Measurements from ENCODE around the gene SNRNP27. TPM values are rescaled to one million over a fixed set of nuclear protein-coding genes. Genes with fewer than 3 reads are reported as not detected.
"Not testable (repeated sequence)": the region's sequence is repeated elsewhere in the genome, so short reads cannot be mapped to it uniquely, and the experiment has no call there.

SNRNP27 gene, protein sequence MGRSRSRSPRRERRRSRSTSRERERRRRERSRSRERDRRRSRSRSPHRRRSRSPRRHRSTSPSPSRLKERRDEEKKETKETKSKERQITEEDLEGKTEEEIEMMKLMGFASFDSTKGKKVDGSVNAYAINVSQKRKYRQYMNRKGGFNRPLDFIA
- 51.5 TPM for polyA plus RNA-seq (2013, experiment 1 of 2; ENCODE audit: insufficient read length)
- 50.7 TPM for polyA plus RNA-seq (2013, experiment 2 of 2; ENCODE audit: insufficient read length)

DNA sequence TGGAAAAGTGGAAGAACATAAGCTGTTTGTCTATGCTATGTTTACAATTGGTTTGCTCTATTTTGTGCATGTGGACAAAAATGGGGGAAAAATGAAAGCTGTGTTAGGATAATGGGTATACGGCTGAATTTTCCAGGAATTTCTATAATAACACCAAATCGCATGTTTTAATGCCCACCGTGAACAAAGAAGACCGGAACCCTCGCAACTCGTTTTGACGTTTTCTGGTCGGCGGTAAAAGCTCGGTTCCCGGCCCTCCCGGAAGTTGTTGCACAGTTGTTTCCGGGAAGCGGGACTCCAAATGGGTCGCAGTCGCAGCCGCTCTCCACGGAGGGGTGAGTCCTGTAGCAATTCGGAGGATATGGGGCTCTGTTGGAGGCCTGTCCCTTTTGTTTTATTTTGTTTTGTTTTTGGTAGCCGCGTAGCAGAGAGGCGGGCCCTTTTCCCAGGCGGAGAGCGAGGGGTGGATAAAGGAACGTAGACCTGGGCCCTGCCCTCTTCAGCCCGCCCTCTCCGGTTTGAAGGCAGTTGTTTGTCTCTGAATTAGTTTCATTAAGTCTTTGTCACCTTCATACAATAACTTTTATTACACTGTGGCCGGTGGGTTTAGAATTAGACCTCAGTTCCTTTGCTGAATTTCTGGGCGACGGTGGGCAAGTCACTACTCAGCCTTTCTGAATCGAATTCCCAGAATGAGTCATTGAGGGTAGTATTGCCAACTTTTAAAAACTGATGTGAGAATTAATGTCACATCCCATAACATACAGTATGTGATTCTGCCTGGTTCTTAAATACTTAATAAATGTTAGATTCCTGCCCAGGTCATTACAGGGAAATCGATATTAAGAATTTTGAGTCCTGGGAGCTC, at the start of gene SNRNP27:
SNRNP27 (plus strand) TSS at position 273 of the 868 bp plus-strand sequence; CDS start at position 302, 29 bp downstream.
- peak; percentile 86 for DNase-seq

DNA sequence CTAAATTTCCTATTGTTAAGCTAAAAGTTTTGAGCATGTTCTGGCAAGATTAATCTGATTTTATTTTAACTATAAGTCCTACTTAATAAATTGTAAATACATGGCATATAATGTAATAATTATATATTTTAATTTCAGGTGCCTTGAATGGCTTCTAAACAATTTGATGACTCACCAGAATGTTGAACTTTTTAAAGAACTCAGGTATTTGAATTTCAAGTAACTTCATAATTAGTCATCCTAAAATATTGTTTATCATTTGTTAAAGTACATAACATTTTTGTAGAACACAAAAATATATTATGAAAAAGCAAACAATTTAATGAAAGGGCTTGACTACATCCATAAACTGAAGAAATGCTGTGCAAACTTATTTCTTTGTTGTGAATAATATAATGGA, 49.8 kb upstream of the SNRNP27 start:
- no peak for DNase-seq

DNA sequence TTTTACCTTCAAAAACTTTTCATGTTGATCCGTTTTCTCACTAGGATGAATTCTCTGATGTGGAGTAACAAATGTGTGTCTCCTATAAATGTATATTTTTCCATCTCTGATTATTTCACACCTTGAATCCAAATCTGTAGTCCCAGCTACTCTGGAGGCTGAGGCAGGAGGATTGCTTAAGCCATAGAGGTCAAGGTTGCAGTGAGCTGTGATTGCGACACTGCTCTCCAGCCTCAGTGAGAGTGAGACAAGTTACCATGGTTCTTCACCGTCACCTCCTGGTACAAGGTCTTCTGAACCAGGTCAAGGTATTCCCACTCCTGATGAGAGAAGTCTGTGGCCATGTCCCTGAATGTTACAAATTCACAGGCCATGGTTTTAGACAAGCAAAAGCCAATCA, 49.2 kb upstream of the SNRNP27 start:
- DNase-seq, result no peak

DNA sequence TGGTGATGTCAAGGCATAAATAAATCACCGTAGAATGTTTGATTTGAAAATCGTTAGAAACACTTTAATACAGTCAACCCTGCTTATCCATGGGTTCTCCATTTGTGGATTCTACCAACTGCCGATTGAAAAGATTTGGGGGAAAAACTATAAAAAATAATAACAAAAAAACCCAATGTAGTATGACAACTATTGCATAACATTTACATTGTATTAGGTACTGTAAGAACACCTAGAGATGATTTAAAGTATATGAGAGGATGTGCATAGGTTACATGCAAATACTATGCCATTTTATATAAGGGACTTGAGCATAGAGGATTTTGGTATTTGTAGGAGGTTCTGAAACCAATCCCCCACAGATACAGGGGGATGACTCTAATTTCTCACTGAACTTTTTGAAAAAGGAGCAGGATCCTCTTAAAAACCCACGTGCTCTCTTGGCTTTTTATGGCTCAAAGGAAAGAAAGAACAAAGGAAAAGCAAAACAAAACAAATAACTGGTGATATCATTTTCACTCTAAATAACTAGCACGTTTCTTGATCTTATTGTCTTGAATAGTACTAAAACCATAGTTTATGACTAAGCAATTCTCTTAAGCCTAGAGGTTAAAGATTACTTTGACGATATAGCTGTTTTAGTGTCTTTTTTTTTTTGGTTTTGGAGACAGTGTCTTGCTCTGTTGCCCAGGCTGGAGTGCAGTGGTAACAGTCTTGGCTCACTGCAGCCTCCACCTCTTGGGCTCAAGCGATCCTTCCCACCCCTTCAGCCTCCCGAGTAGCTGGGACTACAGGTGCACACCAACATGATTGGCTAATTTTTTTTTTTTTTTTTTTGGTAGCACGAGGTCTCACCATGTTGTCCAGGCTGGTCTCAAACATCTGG, 47.3 kb upstream of the SNRNP27 start:
- no peak for DNase-seq

DNA sequence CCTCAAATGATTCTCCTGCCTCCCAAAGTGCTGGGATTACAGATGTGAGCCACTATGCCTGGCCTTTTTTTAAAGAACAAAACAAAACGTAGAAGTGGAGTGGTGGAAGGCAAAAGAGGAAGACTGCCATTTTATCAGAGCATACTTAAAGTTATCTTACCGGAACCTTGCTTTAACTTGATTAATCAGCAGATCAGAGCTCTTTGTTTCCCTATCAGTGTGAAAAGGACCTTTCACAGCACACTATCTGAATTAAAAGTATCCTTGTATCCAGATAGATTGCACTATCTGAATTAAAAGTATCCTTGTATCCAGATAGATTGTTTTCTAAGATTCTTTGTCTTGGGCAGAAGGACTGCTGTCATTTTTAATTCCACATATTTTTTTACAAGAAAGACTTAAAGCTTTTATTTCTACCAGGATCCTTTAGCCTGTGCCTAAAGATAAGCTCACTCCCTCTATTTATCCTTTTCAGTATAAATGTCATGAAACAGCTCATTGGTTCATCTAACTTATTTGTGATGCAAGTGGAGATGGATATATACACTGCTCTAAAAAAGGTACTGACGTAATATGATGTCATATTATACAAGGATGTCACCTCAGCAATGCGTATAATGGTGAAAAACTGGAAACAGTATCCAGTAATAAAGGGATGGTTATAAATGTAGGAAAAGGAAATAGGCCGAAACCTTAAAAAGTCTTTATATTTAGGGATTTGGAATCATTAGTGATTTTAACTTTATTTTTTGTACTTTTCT, 46.5 kb upstream of the SNRNP27 start:
- no peak for DNase-seq

DNA sequence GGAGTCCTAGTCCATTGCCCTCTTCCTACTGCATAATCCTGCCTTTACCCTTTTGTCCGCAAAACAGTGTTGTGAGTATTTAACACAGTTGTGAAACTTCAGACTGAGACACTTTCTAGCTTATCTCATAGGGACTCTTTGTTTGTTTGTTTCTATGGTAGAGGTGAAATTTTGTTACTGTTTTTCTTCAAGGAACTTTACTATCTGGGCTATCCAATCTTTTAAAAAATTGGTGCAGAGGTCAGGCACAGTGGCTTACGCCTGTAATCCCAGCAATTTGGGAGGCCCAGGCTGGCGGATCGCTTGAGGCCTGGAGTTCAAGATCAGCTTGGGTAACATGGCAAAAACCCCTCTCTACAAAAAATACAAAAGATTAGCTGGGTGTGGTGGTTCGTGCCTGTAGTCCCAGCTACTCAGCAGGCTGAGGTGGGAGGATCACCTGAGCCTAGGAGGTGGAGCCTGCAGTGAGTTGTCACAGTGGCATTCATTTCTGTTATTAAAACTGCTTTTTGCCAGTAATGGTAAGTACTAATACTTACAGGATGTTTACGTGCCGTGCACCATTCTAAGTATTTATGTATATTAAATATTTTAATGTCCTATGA, 45.5 kb upstream of the SNRNP27 start:
- no peak for DNase-seq

DNA sequence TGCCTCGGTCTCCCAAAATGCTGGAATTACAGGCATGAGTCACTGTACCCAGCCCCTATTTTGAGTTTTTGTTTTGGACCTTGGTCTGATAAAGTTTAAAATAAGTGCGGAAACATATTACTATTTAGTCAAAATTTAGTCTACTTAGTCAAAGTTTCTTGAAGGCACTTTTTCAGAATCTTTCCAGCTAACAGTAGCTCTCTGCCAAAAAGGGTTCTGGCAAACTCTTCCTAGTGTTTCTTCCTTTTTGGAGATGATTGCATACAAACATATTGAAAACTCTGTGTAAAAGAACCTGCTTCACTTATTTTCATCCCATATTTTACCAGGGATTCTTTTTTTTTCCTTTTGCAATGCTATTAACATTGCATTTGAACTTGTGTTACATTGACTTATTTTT, 35.5 kb upstream of the SNRNP27 start:
- no peak for DNase-seq

DNA sequence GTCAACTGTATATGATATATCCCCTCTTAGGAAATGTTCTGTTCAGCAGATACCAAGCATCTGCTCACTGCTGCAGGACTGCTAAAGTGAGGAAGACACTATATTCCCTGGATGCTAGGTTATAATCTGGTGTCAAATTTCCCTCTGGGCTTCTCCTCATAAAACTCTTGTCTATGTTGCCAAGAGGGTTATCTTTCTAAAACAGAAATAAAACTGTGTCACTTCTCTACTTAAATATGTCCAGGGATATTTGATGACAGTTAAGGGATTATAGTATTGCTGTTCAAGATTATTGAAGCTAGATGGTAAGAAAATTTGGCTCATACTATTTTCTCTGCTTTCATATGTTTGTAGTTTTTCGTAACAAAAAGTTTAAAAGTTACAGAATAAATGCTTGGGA, 30.5 kb upstream of the SNRNP27 start:
- no peak for DNase-seq

DNA sequence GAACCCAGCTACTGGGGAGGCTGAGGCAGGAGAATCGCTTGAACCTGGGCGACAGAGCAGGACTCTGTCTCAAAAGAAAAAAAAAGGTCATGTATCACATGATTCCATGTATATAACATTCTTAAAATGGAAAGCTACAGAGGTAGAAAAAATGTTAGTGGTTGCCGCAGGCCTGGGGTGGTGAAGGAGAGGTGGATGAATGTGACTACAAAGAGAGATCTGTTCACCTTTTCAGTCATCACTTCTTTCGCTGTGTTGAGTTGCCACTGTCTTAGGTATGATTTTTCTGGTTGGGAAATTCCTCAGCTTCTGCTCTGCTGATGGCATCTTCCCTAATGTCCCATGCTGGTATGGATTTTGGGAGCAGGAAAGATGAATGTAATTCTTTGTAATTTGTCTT, 5.3 kb upstream of the SNRNP27 start:
- DNase-seq, result no peak

DNA sequence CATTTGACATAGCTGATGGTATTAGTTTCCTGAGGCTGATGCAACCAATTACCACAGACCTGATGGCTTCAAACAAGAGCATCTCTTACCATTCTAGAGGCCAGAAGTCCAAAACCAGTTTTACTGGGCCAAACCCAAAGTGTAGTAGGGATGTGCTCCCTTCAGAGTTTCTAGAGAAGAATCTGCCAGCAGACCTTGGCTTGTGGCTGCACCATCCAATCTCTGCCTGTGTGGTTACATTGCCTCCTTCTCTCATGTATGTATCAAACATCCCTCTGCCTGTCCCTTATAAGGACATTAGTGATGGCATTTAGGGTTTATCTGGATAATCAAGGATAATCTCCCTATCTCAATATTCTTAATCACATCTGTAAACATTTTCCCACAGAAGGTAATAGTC, 4.5 kb upstream of the SNRNP27 start:
- DNase-seq, result no peak

DNA sequence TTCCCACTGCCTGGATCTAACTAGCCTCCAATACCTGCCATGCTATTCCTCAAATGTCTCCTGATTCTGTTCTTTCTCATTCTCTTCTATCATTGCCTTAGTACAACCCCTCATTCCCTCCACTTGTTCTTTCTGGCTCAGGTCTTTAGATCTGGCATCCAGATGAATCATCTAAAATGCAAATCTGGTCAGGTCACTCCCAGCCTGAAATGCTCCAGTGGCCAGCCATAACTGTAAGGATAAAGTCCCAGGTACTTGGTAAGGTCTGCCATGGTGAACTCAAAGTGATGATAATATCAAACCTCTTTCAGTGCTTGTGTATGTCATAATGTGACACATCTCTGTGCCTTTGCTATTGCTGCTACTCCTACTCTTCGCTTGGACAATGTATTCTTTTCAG, 2.9 kb upstream of the SNRNP27 start:
- DNase-seq, result no peak

DNA sequence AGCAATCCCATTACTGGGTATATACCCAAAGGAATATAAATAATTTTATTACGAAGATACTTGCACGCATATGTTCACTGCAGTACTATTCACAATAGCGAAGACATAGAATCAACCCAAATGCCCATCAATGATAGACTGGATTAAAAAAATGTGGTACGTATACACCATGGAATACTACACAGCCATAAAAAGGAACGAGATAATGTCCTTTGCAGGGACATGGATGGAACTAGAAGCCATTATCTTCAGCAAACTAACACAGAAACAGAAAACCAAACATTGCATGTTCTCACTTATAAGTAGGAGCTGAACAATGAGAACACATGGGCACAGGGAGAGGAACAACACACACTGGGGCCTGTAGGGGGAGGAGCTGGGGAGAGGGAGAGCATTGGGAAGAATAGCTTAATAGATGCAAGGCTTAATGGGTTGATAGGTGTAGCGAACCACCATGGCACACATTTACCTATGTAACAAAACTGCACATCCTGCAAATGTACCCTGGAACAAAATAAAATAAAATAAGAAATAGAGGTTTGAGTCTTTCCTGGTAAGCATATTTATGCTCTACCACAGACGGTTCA, 825 bp upstream of the SNRNP27 start:
- not testable (repeated sequence) for DNase-seq

DNA sequence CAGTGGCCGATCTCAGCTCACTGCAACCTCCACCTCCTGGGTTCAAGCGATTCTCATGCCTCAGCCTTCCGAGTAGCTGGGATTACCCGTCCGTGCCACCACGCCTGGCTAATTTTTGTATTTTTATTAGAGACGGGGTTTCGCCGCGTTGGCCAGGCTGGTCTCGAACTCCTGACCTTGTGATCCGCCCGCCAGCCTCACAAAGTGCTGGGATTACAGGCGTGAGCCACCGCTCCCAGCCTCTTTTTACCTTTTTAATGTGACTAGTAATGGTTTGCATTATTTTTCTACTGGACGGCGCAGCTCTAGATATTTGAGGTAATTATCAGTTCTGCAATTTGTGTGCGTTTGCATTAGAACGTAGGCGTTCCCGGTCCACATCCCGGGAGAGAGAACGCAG, 981 bp downstream of the SNRNP27 start:
- DNase-seq, result not testable (repeated sequence)

DNA sequence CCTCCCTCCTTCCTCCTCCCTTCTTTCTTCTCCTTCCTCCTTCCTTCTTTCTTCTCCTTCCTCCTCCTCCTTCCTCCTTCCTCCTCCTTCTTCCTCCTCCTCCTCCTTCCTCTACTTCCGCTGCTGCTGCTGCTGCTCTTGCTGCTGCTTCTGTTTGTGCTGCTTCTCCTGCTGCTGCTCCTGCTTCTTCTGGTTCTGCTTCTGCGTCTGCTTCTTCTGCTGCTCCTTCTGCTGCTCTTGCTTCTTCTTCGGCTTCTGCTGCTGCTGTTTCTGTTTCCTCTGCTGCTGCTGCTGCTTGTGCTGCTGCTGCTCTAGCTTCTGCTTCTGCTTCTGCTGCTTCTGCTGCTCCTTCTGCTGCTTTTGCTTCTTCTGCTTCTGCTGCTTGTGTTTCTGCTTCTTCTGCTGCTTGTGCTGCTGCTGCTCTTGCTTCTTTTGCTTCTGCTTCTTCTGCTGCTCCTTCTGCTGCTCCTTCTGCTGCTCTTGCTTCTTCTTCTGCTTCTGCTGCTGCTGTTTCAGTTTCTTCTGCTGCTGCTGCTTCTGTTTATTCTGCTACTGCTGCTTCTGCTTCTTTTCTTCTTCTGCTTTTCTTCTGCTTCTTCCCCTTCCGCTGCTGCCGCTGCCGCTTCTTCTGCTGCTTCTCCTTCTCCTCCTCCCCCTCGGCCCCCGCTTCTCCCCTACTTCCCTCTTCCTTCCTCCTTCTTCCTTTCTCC, 8.6 kb downstream of the SNRNP27 start:
- no peak for DNase-seq

DNA sequence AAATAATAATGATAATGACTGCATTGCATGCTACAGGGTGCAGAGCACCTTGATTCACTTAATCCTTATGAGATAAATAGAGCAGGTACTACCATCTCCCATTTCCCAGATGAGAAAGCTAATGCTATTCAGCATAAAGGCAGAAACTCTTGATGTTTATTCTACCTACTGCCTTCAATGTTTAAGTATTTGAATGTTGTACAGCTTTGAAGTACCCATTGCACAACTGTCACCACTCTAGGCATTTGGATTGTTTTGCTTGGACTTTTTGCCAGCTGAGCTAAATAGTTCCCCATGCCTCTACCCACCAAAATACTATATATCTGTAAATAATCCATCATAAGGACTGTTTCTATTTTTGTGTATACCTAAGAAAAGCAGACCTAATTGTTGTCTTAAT, 13.5 kb downstream of the SNRNP27 start:
- no peak for DNase-seq

DNA sequence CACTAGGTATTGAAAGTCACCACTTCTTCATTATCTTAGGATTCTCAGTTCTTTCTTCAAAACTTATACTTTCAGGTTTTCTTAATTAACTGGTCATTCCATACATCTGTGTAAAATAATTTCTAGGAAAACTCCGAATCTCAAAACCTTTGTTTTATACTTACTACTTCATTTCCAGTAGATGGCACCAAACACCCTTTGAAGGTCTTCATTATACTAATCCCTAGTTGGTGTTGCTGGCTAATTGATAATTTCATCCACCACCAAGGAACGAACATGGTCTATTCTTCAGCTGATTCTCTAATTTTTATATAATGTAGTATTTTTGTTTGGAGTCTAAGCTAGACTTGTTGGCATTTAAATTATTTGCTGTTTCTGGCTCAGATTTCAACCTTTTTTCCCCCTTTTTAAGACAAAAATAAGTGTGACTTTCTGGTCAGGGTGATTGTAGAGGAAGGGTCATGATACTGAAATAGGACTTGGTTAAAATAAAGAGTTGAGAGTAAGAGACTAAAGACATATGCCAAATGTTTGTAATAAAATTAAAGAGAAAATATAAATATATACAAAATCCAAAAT, 18.3 kb downstream of the SNRNP27 start:
- DNase-seq, result peak; percentile 66

DNA sequence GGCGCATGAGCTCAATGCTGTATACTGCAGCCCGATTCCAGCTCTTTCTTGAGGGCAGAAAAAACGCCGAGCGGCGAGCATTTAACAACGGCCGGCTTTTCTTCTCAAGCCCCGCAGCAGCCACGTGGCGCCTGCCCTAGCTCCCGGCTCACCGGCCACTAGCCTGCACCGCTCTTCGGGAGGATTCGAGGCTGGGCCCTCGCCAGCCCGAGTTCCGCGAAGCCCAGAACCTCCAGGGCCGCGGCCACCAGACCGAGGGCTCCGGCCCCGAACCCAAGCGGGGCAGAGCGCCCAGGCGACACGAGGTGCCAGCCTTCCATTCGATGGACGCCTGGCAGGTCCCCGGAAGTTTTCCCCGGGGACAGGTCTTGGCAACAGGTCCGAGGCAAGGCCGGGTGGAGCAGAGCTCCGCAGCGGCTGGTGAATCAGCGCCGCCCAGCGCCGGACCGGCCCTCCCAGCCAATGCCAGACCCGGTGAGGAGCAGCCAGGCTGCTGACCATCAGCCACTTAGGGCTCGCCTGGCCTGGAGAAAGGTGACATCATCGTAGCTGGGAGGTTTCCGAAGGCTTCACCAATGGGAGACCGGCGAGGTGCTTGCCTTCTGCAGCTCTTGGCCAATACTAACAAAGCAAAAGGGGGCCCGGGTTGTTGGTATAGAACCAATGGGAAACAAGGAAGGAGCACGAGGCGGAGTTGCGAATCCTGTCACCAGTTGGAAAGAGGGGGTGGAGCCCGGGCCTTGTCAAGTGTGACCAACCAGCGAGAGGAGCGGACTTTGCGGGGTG, 20.6 kb downstream of the SNRNP27 start:
- DNase-seq, result peak; percentile 100

DNA sequence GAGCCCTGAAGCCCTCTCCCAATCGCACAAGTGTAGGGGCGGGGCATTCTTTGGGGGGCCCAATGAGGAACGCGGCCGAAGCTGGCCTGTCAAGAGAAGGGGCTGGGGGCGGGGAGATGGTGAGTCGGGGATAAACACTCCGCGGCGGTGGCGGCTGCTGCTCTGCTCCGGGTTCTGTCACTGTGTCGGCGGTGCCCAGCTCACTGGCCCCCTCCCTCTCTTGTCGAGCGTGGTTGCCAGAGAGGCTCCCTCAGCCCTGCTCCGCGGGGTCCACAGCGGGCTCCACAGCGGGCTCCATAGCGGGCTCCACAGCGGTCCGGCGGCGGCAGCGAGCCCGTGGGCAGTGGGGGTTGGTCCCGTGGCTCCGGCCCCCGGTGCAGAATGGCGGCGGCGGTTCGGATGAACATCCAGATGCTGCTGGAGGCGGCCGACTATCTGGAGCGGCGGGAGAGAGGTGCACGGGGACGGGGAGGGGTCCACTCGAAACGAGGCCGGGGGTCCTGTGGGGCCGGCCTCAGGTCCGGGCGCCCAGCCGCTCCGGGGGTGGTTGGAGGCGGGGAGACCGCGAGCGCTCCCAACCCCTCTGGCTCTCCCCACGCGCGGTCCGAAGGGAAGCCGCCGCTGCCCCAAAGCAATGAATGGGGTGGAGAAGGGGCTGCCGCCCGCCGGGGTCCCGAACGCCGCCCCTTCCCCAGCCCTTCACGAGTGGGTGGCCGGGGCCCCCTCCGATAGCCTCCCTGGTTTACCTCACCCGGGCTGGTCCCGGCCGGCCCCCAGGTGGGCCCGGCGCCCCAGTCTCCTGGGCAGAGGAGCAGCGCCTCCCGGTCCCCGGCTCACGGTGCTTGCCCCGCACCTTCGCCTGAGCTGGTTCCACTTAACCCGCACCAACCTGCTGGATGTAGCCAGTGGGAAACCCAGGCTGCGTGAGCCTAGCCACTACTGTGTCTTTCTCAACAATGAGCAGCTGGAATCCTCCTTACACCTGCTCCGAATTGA, 21.5 kb downstream of the SNRNP27 start, which contains the start of gene MXD1:
MXD1 (plus strand) TSS at position 160 of the 996 bp plus-strand sequence; CDS start at position 382, 222 bp downstream.
- no peak for DNase-seq
